ENCODE data around the gene ROM1. TPM values are rescaled to one million over a fixed set of nuclear protein-coding genes. Genes with fewer than 3 reads are reported as not detected.
"Not testable (repeated sequence)": the region's sequence is repeated elsewhere in the genome, so short reads cannot be mapped to it uniquely, and the experiment has no call there.

ROM1 gene
- total RNA-seq, 1 experiment from 2014 or later: 1.3 TPM

GRCh38 chr11:62566247-62566646 is 46.8 kb upstream of the ROM1 start:
- H3K4me1 ChIP-seq: peaks cover 51% of the 10 kb centered on the region
- no peaks in the 10 kb centered on the region for H3K9me3 Mint-ChIP-seq (ENCODE audit: unreplicated experiment)
- peaks cover 100% of the 10 kb centered on the region for H3K36me3 Mint-ChIP-seq (ENCODE audit: insufficient read depth, unreplicated experiment)
- no peaks in the 10 kb centered on the region for H3K9me3 ChIP-seq
- no peaks in the 10 kb centered on the region for H3K27me3 ChIP-seq (replicated peaks; ENCODE audit: control insufficient read depth, insufficient read depth, low read length)
- H3K4me3 ChIP-seq (ENCODE audit: low read depth, low read length): no peak overlapping the region
- H3K36me3 ChIP-seq (ENCODE audit: control insufficient read depth, insufficient read depth, low read length): peaks cover 6% of the 10 kb centered on the region
- peak overlapping the region; percentile 6 for H3K27ac Mint-ChIP-seq (ENCODE audit: unreplicated experiment)
- no TSS peak for BruUV-seq (replicated peaks)
- ChIA-PET CTCF (interaction anchor here (0.5 to 1.6 kb wide), 4 partner anchors 8 to 142 kb away, joined by 3 to 4 read pairs (median 4); partner anchors contain the start of gene EEF1G), POLR2A (interaction anchor here (0.9 to 1.5 kb wide), 2 partner anchors 8 to 26 kb away, joined by 3 to 15 read pairs; partner anchors contain the start of genes EEF1G and TUT1)
- intact Hi-C loops (cut with micrococcal nuclease; ENCODE audit: unreplicated experiment): no loop called here
- TF ChIP-seq, protein P1, sequence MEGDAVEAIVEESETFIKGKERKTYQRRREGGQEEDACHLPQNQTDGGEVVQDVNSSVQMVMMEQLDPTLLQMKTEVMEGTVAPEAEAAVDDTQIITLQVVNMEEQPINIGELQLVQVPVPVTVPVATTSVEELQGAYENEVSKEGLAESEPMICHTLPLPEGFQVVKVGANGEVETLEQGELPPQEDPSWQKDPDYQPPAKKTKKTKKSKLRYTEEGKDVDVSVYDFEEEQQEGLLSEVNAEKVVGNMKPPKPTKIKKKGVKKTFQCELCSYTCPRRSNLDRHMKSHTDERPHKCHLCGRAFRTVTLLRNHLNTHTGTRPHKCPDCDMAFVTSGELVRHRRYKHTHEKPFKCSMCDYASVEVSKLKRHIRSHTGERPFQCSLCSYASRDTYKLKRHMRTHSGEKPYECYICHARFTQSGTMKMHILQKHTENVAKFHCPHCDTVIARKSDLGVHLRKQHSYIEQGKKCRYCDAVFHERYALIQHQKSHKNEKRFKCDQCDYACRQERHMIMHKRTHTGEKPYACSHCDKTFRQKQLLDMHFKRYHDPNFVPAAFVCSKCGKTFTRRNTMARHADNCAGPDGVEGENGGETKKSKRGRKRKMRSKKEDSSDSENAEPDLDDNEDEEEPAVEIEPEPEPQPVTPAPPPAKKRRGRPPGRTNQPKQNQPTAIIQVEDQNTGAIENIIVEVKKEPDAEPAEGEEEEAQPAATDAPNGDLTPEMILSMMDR (IDR thresholded peaks at IDR 0.05; ENCODE audit: insufficient read depth in 1 of 2, low read depth in 1 of 2, low read length in 1 of 2, severe bottlenecking in 1 of 2, unreplicated experiment in 1 of 2): no peak
- DNase-seq: no peak
- H3K27me3 Mint-ChIP-seq (ENCODE audit: insufficient read depth, unreplicated experiment): no peaks in the 10 kb centered on the region
- no peak overlapping the region for H3K4me3 Mint-ChIP-seq (ENCODE audit: unreplicated experiment)
- peaks cover 42% of the 10 kb centered on the region for H3K4me1 Mint-ChIP-seq (ENCODE audit: low read depth, unreplicated experiment)

DNA sequence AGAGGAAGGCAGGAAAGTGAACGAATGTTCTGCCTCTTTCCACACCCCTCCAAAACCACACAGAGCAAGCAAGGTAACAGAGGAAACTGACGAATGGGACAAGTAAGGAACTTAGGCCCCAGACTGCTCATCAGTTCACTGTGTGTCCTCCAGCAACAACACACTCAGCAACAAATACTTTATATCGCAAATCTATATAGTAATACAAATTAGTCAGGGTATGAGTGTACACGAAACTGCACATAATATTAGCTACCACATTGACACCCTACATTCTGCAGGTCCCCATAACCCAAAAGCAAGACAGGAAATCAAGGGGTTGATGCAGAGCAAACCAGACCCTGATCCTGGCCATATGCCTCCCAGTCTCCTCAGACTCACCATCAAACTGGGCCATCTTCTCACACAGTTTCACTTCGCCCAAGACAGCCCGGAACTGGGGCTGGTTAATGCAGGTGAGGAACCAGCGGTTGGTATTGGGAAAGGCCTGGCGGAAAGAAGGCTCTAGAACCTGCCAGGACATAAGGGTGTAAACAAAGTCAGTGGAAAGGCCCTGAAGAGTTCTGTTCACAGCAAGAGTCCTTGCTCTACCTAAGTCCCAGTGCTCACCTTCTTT is 45.9 kb upstream of the ROM1 start:
- TF ChIP-seq, protein P1 (IDR thresholded peaks at IDR 0.05; ENCODE audit: insufficient read depth in 1 of 2, low read depth in 1 of 2, low read length in 1 of 2, severe bottlenecking in 1 of 2, unreplicated experiment in 1 of 2): no peak
- BruUV-seq (replicated peaks): no TSS peak
- Histone ChIP-seq H3K4me1 (peaks cover 54% of the 10 kb centered on the region), H3K4me3 (ENCODE audit: low read depth, low read length) (no peak overlapping the region), H3K9me3 (no peaks in the 10 kb centered on the region), H3K36me3 (ENCODE audit: control insufficient read depth, insufficient read depth, low read length) (peaks cover 9% of the 10 kb centered on the region), H3K27me3 (replicated peaks; ENCODE audit: control insufficient read depth, insufficient read depth, low read length) (no peaks in the 10 kb centered on the region)
- H3K4me3 Mint-ChIP-seq (ENCODE audit: unreplicated experiment): no peak overlapping the region
- ChIA-PET POLR2A (interaction anchor here (0.6 to 0.9 kb wide), 2 partner anchors 25 to 59 kb away, joined by 3 read pairs; partner anchors contain the start of gene TUT1), CTCF (interaction anchor here (0.7 kb wide), 1 partner anchor 220 kb away, joined by 3 read pairs; no protein-coding TSS in a partner anchor)
- no peaks in the 10 kb centered on the region for H3K27me3 Mint-ChIP-seq (ENCODE audit: insufficient read depth, unreplicated experiment)
- H3K36me3 Mint-ChIP-seq (ENCODE audit: insufficient read depth, unreplicated experiment): peaks cover 100% of the 10 kb centered on the region
- peaks cover 42% of the 10 kb centered on the region for H3K4me1 Mint-ChIP-seq (ENCODE audit: low read depth, unreplicated experiment)
- no peaks in the 10 kb centered on the region for H3K9me3 Mint-ChIP-seq (ENCODE audit: unreplicated experiment)
- intact Hi-C loops (cut with micrococcal nuclease; ENCODE audit: unreplicated experiment): no loop called here
- no peak for DNase-seq
- H3K27ac Mint-ChIP-seq (ENCODE audit: unreplicated experiment): peak overlapping the region; percentile 51

- TF ChIP-seq, protein P1 (IDR thresholded peaks at IDR 0.05; ENCODE audit: insufficient read depth in 1 of 2, low read depth in 1 of 2, low read length in 1 of 2, severe bottlenecking in 1 of 2, unreplicated experiment in 1 of 2): no peak
- Mint-ChIP-seq H3K4me3 (ENCODE audit: unreplicated experiment) (no peak overlapping the region), H3K27ac (ENCODE audit: unreplicated experiment) (no peak overlapping the region), H3K36me3 (ENCODE audit: insufficient read depth, unreplicated experiment) (peaks cover 100% of the 10 kb centered on the region), H3K9me3 (ENCODE audit: unreplicated experiment) (no peaks in the 10 kb centered on the region), H3K27me3 (ENCODE audit: insufficient read depth, unreplicated experiment) (no peaks in the 10 kb centered on the region), H3K4me1 (ENCODE audit: low read depth, unreplicated experiment) (peaks cover 48% of the 10 kb centered on the region)
- Histone ChIP-seq H3K4me1 (peaks cover 42% of the 10 kb centered on the region), H3K27me3 (replicated peaks; ENCODE audit: control insufficient read depth, insufficient read depth, low read length) (no peaks in the 10 kb centered on the region), H3K4me3 (ENCODE audit: low read depth, low read length) (no peak overlapping the region), H3K9me3 (no peaks in the 10 kb centered on the region), H3K36me3 (ENCODE audit: control insufficient read depth, insufficient read depth, low read length) (peaks cover 9% of the 10 kb centered on the region)
- DNase-seq: no peak
- BruUV-seq (replicated peaks): no TSS peak
- CTCF ChIA-PET: interaction anchor here (0.6 to 0.9 kb wide), 2 partner anchors 16 to 31 kb away, joined by 3 to 4 read pairs; no protein-coding TSS in a partner anchor
- POLR2A ChIA-PET: interaction anchor here (0.6 kb wide), 1 partner anchor 9 kb away, joined by 3 read pairs; no protein-coding TSS in a partner anchor
- intact Hi-C loops (cut with micrococcal nuclease; ENCODE audit: unreplicated experiment): no loop called here
Measured at GRCh38 chr11:62569611-62570010, 43.4 kb upstream of the ROM1 start.

DNA sequence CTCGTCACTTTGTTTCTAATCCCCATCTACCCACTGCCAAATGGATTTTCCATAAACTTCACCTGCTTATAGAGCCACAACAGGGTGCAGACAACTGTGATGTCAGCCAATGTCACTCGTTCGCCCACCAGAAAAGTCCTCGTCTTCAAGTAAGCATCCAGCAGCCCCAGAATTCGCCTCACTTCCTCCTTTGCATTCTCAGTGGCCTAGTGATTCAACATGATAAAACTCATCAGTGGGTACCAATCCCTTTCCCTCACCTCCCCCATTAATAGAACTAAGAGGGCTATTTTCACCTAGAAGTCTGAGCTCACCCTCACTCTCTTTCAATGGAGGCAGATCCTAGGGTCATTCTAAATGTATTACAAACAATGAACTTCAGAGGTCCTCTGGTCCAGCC is 42.2 kb upstream of the ROM1 start:
- BruUV-seq (replicated peaks); H3K36me3 ChIP-seq (ENCODE audit: control insufficient read depth, insufficient read depth, low read length); CTCF ChIA-PET; DNase-seq; H3K9me3 Mint-ChIP-seq (ENCODE audit: unreplicated experiment); intact Hi-C loops (cut with micrococcal nuclease; ENCODE audit: unreplicated experiment); H3K4me3 ChIP-seq (ENCODE audit: low read depth, low read length); H3K27me3 ChIP-seq (replicated peaks; ENCODE audit: control insufficient read depth, insufficient read depth, low read length); H3K27me3 Mint-ChIP-seq (ENCODE audit: insufficient read depth, unreplicated experiment); H3K9me3 ChIP-seq: not testable (repeated sequence)
- POLR2A ChIA-PET: interaction anchor here (1.0 kb wide), 1 partner anchor 20 kb away, joined by 3 read pairs; the partner anchor contains the start of gene TUT1
- Mint-ChIP-seq H3K4me1 (ENCODE audit: low read depth, unreplicated experiment) (peaks cover 51% of the 10 kb centered on the region), H3K4me3 (ENCODE audit: unreplicated experiment) (peak overlapping the region; percentile 97), H3K27ac (ENCODE audit: unreplicated experiment) (peak overlapping the region; percentile 100), H3K36me3 (ENCODE audit: insufficient read depth, unreplicated experiment) (peaks cover 95% of the 10 kb centered on the region)
- H3K4me1 ChIP-seq: peaks cover 44% of the 10 kb centered on the region

- H3K36me3 Mint-ChIP-seq (ENCODE audit: insufficient read depth, unreplicated experiment): peaks cover 95% of the 10 kb centered on the region
- POLR2A ChIA-PET; H3K36me3 ChIP-seq (ENCODE audit: control insufficient read depth, insufficient read depth, low read length): not testable (repeated sequence)
Measured at GRCh38 chr11:62571493-62571892, 41.6 kb upstream of the ROM1 start.

More at GRCh38 chr11:62571493-62571892, 41.6 kb upstream of the ROM1 start:
- H3K27me3 ChIP-seq (replicated peaks; ENCODE audit: control insufficient read depth, insufficient read depth, low read length); BruUV-seq (replicated peaks); CTCF ChIA-PET; H3K9me3 ChIP-seq; H3K4me3 ChIP-seq (ENCODE audit: low read depth, low read length); H3K27me3 Mint-ChIP-seq (ENCODE audit: insufficient read depth, unreplicated experiment); intact Hi-C loops (cut with micrococcal nuclease; ENCODE audit: unreplicated experiment); H3K9me3 Mint-ChIP-seq (ENCODE audit: unreplicated experiment); DNase-seq: not testable (repeated sequence)
- H3K4me1 Mint-ChIP-seq (ENCODE audit: low read depth, unreplicated experiment): peaks cover 51% of the 10 kb centered on the region
- peaks cover 38% of the 10 kb centered on the region for H3K4me1 ChIP-seq
- H3K27ac Mint-ChIP-seq (ENCODE audit: unreplicated experiment): peak overlapping the region; percentile 100
- peak overlapping the region; percentile 97 for H3K4me3 Mint-ChIP-seq (ENCODE audit: unreplicated experiment)

All from Caco-2 (cell line).